UCSD-AML1 (cell line): ENCODE data around the gene GASK1A.
"Not testable (repeated sequence)": the region's sequence is repeated elsewhere in the genome, so short reads cannot be mapped to it uniquely, and the experiment has no call there.

ENCODE experiments used
- DNase-seq: peaks from one replicate; lab custom pipeline; 2025; ENCODE audit not compliant: unreplicated experiment; lab: John Stamatoyannopoulos, UW

GASK1A gene

GRCh38 chr3:43031485-43031884 lies 52.4 kb downstream of the GASK1A start:
- no peak for DNase-seq

GRCh38 chr3:43031889-43032545 lies 52.9 kb downstream of the GASK1A start:
- no peak for DNase-seq

- no peak for DNase-seq
Measured at GRCh38 chr3:43032646-43033628, 53.8 kb downstream of the GASK1A start.

- DNase-seq, result no peak
Measured at GRCh38 chr3:43034200-43034599, 55.1 kb downstream of the GASK1A start.

- DNase-seq, result no peak
Measured at GRCh38 chr3:43034911-43035310, 55.8 kb downstream of the GASK1A start.

- no peak for DNase-seq
Measured at GRCh38 chr3:43035801-43036365, 56.8 kb downstream of the GASK1A start.

- DNase-seq, result no peak
Measured at GRCh38 chr3:43036621-43037423, 57.7 kb downstream of the GASK1A start.

- DNase-seq, result no peak
Measured at GRCh38 chr3:43038010-43038409, 58.9 kb downstream of the GASK1A start.

- DNase-seq, result no peak
Measured at GRCh38 chr3:43041517-43041916, 62.4 kb downstream of the GASK1A start.

GRCh38 chr3:43043071-43043766 lies 64.1 kb downstream of the GASK1A start:
- no peak for DNase-seq

- DNase-seq, result no peak
Measured at GRCh38 chr3:43043793-43044192, 64.7 kb downstream of the GASK1A start.

- DNase-seq, result not testable (repeated sequence)
Measured at GRCh38 chr3:43045079-43045478, 66.0 kb downstream of the GASK1A start.

GRCh38 chr3:43046583-43046982 lies 67.5 kb downstream of the GASK1A start:
- no peak for DNase-seq

- DNase-seq, result no peak
Measured at GRCh38 chr3:43048470-43048869, 69.4 kb downstream of the GASK1A start.

- DNase-seq, result no peak
Measured at GRCh38 chr3:43053291-43053690, 74.2 kb downstream of the GASK1A start.

- DNase-seq, result no peak
Measured at GRCh38 chr3:43054754-43055153, 75.6 kb downstream of the GASK1A start.

- no peak for DNase-seq
Measured at GRCh38 chr3:43055393-43055792, 76.3 kb downstream of the GASK1A start.

- no peak for DNase-seq
Measured at GRCh38 chr3:43055806-43056770, 77.0 kb downstream of the GASK1A start.

- no peak for DNase-seq
Measured at GRCh38 chr3:43059456-43059855, 80.3 kb downstream of the GASK1A start.
